HEK293 (cell line): ENCODE data around the gene NR1H2.
A peak's percentile ranks its signal among the peaks of the same experiment; 100 is the strongest.

ENCODE experiments used
- GLI4 ChIP-seq: fragments of 450-650 bp; formaldehyde crosslinking; IDR thresholded peaks from 2 replicates; pipeline ENCODE4 v1.5.1; 2016; ENCODE audit warnings: missing biosample characterization, missing genetic modification characterization
- HIC1 ChIP-seq: fragments of 450-650 bp; formaldehyde crosslinking; IDR thresholded peaks from 2 replicates; pipeline ENCODE4 v1.5.1; 2016; ENCODE audit warnings: missing biosample characterization, missing genetic modification characterization
- KLF10 ChIP-seq: fragments of 450-650 bp; IDR thresholded peaks from 2 replicates; pipeline ENCODE4 v1.5.1; 2018; ENCODE audit warnings: missing biosample characterization, mild to moderate bottlenecking, missing genetic modification characterization
- PBX3 ChIP-seq: sonication (generic); formaldehyde crosslinking; IDR thresholded peaks from 2 replicates; pipeline ENCODE4 v1.8.1; 2022; ENCODE audit warnings: mild to moderate bottlenecking, moderate library complexity, missing genetic modification reagents
- PRDM2 ChIP-seq: fragments of 450-650 bp; formaldehyde crosslinking; IDR thresholded peaks from 2 replicates; pipeline ENCODE4 v1.5.1; 2016; ENCODE audit warnings: missing biosample characterization, missing genetic modification characterization, borderline replicate concordance
- SP3 ChIP-seq: fragments of 450-650 bp; formaldehyde crosslinking; IDR thresholded peaks from 2 replicates; pipeline ENCODE4 v1.5.1; 2016; ENCODE audit warnings: missing biosample characterization, missing genetic modification characterization
- ZBTB7A ChIP-seq: fragments of 450-650 bp; formaldehyde crosslinking; IDR thresholded peaks from 2 replicates; pipeline ENCODE4 v1.5.1; 2016; ENCODE audit warnings: low read depth, missing biosample characterization, missing genetic modification characterization
- ZBTB8A ChIP-seq: fragments of 450-650 bp; formaldehyde crosslinking; IDR thresholded peaks from 2 replicates; pipeline ENCODE4 v1.5.1; 2016; ENCODE audit warnings: missing biosample characterization, missing genetic modification characterization
- ZFHX2 ChIP-seq: fragments of 450-650 bp; formaldehyde crosslinking; conservative IDR thresholded peaks from 2 replicates; pipeline ENCODE4 v1.5.1; 2016; ENCODE audit warnings: missing biosample characterization, missing genetic modification characterization
- ZIC2 ChIP-seq: fragments of 450-650 bp; formaldehyde crosslinking; IDR thresholded peaks from 2 replicates; pipeline ENCODE4 v1.5.1; 2016; ENCODE audit warnings: missing biosample characterization, missing genetic modification characterization
- ZNF202 ChIP-seq: fragments of 450-650 bp; formaldehyde crosslinking; IDR thresholded peaks from 2 replicates; pipeline ENCODE4 v1.5.1; 2016; ENCODE audit warnings: missing biosample characterization, missing genetic modification characterization, borderline replicate concordance
- ZNF266 ChIP-seq: fragments of 450-650 bp; formaldehyde crosslinking; IDR thresholded peaks from 2 replicates; pipeline ENCODE4 v1.5.1; 2016; ENCODE audit warnings: missing biosample characterization, missing genetic modification characterization, low read depth
- ZNF280C ChIP-seq: fragments of 450-650 bp; formaldehyde crosslinking; IDR thresholded peaks from 2 replicates; pipeline ENCODE4 v1.5.1; 2016; ENCODE audit warnings: missing biosample characterization, missing genetic modification characterization
- ZNF473 ChIP-seq: fragments of 450-650 bp; formaldehyde crosslinking; IDR thresholded peaks from 2 replicates; pipeline ENCODE4 v1.5.1; 2017; ENCODE audit warnings: missing biosample characterization, missing genetic modification characterization
- ZNF510 ChIP-seq: fragments of 450-650 bp; formaldehyde crosslinking; IDR thresholded peaks from 2 replicates; pipeline ENCODE4 v1.5.1; 2018; ENCODE audit warnings: mild to moderate bottlenecking, missing genetic modification characterization, missing biosample characterization; ENCODE audit not compliant: insufficient replicate concordance
- ZNF521 ChIP-seq: fragments of 450-650 bp; formaldehyde crosslinking; IDR thresholded peaks from 2 replicates; pipeline ENCODE4 v1.5.1; 2017; ENCODE audit warnings: missing biosample characterization, mild to moderate bottlenecking, missing genetic modification characterization
- ZNF530 ChIP-seq: fragments of 450-650 bp; formaldehyde crosslinking; IDR thresholded peaks from 2 replicates; pipeline ENCODE4 v1.5.1; 2016; ENCODE audit warnings: low read depth, missing biosample characterization, missing genetic modification characterization
- ZNF558 ChIP-seq: fragments of 450-650 bp; formaldehyde crosslinking; IDR thresholded peaks from 2 replicates; pipeline ENCODE4 v1.5.1; 2016; ENCODE audit warnings: missing biosample characterization, missing genetic modification characterization
- ZNF580 ChIP-seq: fragments of 450-650 bp; formaldehyde crosslinking; IDR thresholded peaks from 2 replicates; pipeline ENCODE4 v1.5.1; 2016; ENCODE audit warnings: missing biosample characterization, missing genetic modification characterization
- ZNF610 ChIP-seq: fragments of 450-650 bp; formaldehyde crosslinking; IDR thresholded peaks from 2 replicates; pipeline ENCODE4 v1.5.1; 2016; ENCODE audit warnings: missing biosample characterization, missing genetic modification characterization, borderline replicate concordance
- ZNF629 ChIP-seq: fragments of 450-650 bp; formaldehyde crosslinking; IDR thresholded peaks from 2 replicates; pipeline ENCODE4 v1.5.1; 2017; ENCODE audit warnings: missing biosample characterization, missing genetic modification characterization
- ZNF768 ChIP-seq: fragments of 450-650 bp; formaldehyde crosslinking; IDR thresholded peaks from 2 replicates; pipeline ENCODE4 v1.5.1; 2018; ENCODE audit warnings: missing biosample characterization, mild to moderate bottlenecking, missing genetic modification characterization
- ZNF777 ChIP-seq: fragments of 450-650 bp; formaldehyde crosslinking; IDR thresholded peaks from 2 replicates; pipeline ENCODE4 v1.5.1; 2017; ENCODE audit warnings: missing biosample characterization, missing genetic modification characterization, borderline replicate concordance
- ZNF792 ChIP-seq: fragments of 450-650 bp; formaldehyde crosslinking; IDR thresholded peaks from 2 replicates; pipeline ENCODE4 v1.5.1; 2016; ENCODE audit warnings: missing biosample characterization, missing genetic modification characterization
- ZSCAN16 ChIP-seq: fragments of 450-650 bp; formaldehyde crosslinking; IDR thresholded peaks from 2 replicates; pipeline ENCODE4 v1.5.1; 2016; ENCODE audit warnings: missing biosample characterization, missing genetic modification characterization
- ZXDB ChIP-seq: fragments of 450-650 bp; formaldehyde crosslinking; IDR thresholded peaks from 2 replicates; pipeline ENCODE4 v1.5.1; 2016; ENCODE audit warnings: missing biosample characterization, missing genetic modification characterization

NR1H2 gene

GRCh38 chr19:50414864-50415660 lies 38.8 kb downstream of the NR1H2 start (continued):
- TF ChIP-seq ZNF580 (no peak), PBX3 (0 out of 2 replicates have a peak, but pooled peaks have one; percentile 37), GLI4 (tag by site-specific recombination) (0 out of 2 replicates have a peak, but pooled peaks have one; percentile 27), ZNF777 (tag by site-specific recombination) (no peak), ZIC2 (no peak), ZNF768 (tag by site-specific recombination) (no peak), PRDM2 (tag by site-specific recombination) (no peak), HIC1 (tag by site-specific recombination) (peak; percentile 84), ZFHX2 (tag by site-specific recombination) (peak; percentile 91), ZNF521 (tag by site-specific recombination) (no peak), ZNF610 (tag by site-specific recombination) (no peak), ZNF202 (no peak), ZBTB7A (tag by site-specific recombination) (peak; percentile 65; the same call in 1 of the 2 replicates), ZNF629 (tag by site-specific recombination) (peak; percentile 33; the same call in 1 of the 2 replicates), ZNF266 (tag by site-specific recombination) (no peak), ZXDB (tag by site-specific recombination) (peak; percentile 89), ZSCAN16 (tag by site-specific recombination) (no peak), SP3 (tag by site-specific recombination) (peak; percentile 45), ZNF510 (tag by site-specific recombination) (no peak), ZNF280C (tag by site-specific recombination) (no peak), KLF10 (no peak), ZBTB8A (tag by site-specific recombination) (0 out of 2 replicates have a peak, but pooled peaks have one; percentile 8), ZNF473 (tag by site-specific recombination) (no peak), ZNF792 (no peak), ZNF558 (no peak), ZNF530 (no peak)
